H1 (cell line): ENCODE data around the gene SHISA9. TPM values are rescaled to one million over a fixed set of nuclear protein-coding genes. Genes with fewer than 3 reads are reported as not detected.

Source experiments
- CREB1 ChIP-seq: IDR thresholded peaks from 2 replicates; pipeline ENCODE4 v1.6.1; 2012; ENCODE audit warnings: inconsistent platforms
- EP300 ChIP-seq, 2 experiments: IDR thresholded peaks; 1 replicate in 1 of 2; 2 replicates in 1 of 2; pipeline ENCODE4 v1.6.1; 2011 to 2012; ENCODE audit warnings: low read depth in 2 of 2, low read length in 2 of 2, mild to moderate bottlenecking in 2 of 2, borderline replicate concordance in 1 of 2, inconsistent platforms in 1 of 2, moderate library complexity in 1 of 2
- KDM4A ChIP-seq: IDR thresholded peaks from one replicate; pipeline ENCODE4 v1.7.1; 2012; ENCODE audit warnings: low read depth, mild to moderate bottlenecking, moderate library complexity, low read length, inconsistent platforms; ENCODE audit not compliant: severe bottlenecking
- NANOG ChIP-seq: IDR thresholded peaks from 2 replicates; pipeline ENCODE4 v1.6.1; 2011; ENCODE audit warnings: low read length, low read depth, mild to moderate bottlenecking, inconsistent platforms; ENCODE audit not compliant: insufficient read depth, poor library complexity, severe bottlenecking
- SIN3A ChIP-seq, 2 experiments: IDR thresholded peaks in 1 of 2; conservative IDR thresholded peaks in 1 of 2; 2 replicates each; pipeline ENCODE4 v1.6.1; 2011 to 2012; ENCODE audit warnings: low read length in 2 of 2, improper control_type of control experiment in 1 of 2, low read depth in 1 of 2, mild to moderate bottlenecking in 1 of 2
- SIRT6 ChIP-seq: IDR thresholded peaks from one replicate; pipeline ENCODE4 v1.7.1; 2012; ENCODE audit warnings: low read length, inconsistent platforms
- ZNF274 ChIP-seq: IDR thresholded peaks from 2 replicates; pipeline ENCODE4 v1.7.0; 2012; ENCODE audit warnings: low read length, borderline replicate concordance; ENCODE audit errors: extremely low read depth
- polyA plus RNA-seq, 7 experiments: library from polyadenylated mRNA; depleted of rRNA in 3 of 7; stranded (reverse) in 5 of 7; unstranded in 2 of 7; fragments of >200 nt in 5 of 7; fragments of 200-250 nt in 2 of 7; gene quantifications; 1 replicate in 5 of 7; 2 replicates in 1 of 7; 4 replicates in 1 of 7; pipeline versions ENCODE4 v1.2.1 to v1.2.3, GENCODE V29; 2011 to 2013; ENCODE audit warnings: missing spikeins in 2 of 7, mixed read lengths in 2 of 7
- total RNA-seq: library from RNA; stranded (reverse); fragmentation: NEBNext Ultra II Directional; extraction: Animal tissue kit (Norgen Biotek cat#: 25700); gene quantifications from 2 replicates; pipeline ENCODE4 v1.2.1, GENCODE V29; 2021
- TF ChIP-seq, protein P1 (sequence below): IDR thresholded peaks from 2 replicates; pipeline ENCODE4 v1.6.1; 2011; ENCODE audit warnings: low read depth, mild to moderate bottlenecking, low read length; ENCODE audit not compliant: insufficient read depth

SHISA9 gene
- total and polyA plus RNA-seq, 2 of the 8 experiments (the other 6 are each of a cell fraction or from before 2014, with no cell fraction given): 25.6 to 39.8 TPM

DNA sequence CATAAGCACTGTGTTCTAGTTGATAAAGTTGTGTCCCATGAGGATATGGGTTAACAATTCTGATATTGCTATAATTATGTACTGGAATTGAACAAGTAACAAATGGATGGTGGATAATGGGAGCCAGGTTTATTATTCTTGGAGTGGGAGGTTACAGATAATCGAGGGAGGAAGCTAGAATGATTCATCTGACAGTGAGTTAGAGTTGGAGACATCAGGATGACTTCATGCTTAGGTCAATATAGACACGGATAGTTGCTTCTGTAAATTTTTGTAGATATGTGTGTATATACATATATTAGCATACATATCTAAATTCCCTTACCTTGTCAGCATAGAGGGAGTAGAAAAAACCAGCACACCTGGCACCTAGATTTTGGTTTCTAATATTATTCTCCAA lies 293.4 kb downstream of the SHISA9 start (continued):
- TF ChIP-seq SIN3A (conservative IDR thresholded peaks at IDR 0.05 in 1 of 2, IDR thresholded peaks at IDR 0.05 in 1 of 2; ENCODE audit: low read depth in 1 of 2, low read length in 2 of 2) (no peak), CREB1 (no peak), KDM4A (no peak), ZNF274 (no peak), NANOG (no peak), SIRT6 (no peak), EP300 (IDR thresholded peaks at IDR 0.05; ENCODE audit: borderline replicate concordance in 1 of 2, low read depth in 2 of 2, low read length in 2 of 2) (no peak)
- TF ChIP-seq, protein P1, sequence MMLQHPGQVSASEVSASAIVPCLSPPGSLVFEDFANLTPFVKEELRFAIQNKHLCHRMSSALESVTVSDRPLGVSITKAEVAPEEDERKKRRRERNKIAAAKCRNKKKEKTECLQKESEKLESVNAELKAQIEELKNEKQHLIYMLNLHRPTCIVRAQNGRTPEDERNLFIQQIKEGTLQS: no peak
